HG03025 (cell line): Measurements from ENCODE around the gene MAP1B.
"Not testable (repeated sequence)": the region's sequence is repeated elsewhere in the genome, so short reads cannot be mapped to it uniquely, and the experiment has no call there.

ENCODE experiments used
- ATAC-seq: cut with Tn5 transposase; IDR thresholded peaks from one replicate; pipeline ENCODE4 v1.9.1; 2021; ENCODE audit warnings: mild to moderate bottlenecking, moderate library complexity; ENCODE audit not compliant: unreplicated experiment, low FRiP score

Gene MAP1B

GRCh38 chr5:72157625-72157962 is 50.3 kb downstream of the MAP1B start:
- ATAC-seq, result no peak

GRCh38 chr5:72159501-72159911 is 52.2 kb downstream of the MAP1B start:
- no peak for ATAC-seq

DNA sequence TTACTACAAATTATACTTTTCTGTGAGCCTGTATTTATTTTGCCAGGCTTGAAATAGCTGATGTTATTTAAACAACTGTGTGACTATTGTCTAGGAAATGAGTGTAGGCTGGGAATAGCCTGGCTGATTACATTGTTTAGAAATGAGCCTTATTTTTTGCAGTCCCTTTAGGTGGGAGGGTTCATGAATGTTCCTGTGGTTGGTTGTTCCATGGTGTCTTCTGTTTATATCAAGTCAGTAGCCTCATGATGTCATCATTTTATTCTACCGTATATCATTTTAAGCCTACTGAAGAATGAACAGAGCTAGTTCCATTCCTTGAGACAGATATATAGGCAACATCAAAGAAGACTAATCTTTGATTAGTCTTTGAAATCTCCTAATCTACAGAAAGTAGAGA is 53.1 kb downstream of the MAP1B start:
- ATAC-seq, result no peak

DNA sequence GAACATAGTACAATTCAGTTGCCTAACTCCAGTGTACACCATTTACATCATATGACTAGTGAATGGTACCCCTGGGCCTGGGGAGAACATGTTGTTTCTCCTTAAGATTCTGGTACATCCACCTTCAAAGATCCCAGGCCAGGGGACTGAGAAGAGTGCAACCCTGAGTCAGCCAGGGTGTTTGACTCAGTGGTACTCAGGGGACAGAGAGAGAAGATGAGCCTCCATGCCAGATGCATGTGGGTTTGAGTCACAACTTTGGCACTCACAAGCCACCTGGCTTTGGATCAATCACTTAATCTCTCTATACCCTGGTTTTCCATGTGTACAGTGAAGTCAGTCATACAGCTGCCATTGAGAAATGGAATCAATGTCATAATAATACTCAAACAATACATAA is 53.7 kb downstream of the MAP1B start:
- no peak for ATAC-seq

GRCh38 chr5:72161951-72162350 is 54.7 kb downstream of the MAP1B start:
- ATAC-seq, result no peak

DNA sequence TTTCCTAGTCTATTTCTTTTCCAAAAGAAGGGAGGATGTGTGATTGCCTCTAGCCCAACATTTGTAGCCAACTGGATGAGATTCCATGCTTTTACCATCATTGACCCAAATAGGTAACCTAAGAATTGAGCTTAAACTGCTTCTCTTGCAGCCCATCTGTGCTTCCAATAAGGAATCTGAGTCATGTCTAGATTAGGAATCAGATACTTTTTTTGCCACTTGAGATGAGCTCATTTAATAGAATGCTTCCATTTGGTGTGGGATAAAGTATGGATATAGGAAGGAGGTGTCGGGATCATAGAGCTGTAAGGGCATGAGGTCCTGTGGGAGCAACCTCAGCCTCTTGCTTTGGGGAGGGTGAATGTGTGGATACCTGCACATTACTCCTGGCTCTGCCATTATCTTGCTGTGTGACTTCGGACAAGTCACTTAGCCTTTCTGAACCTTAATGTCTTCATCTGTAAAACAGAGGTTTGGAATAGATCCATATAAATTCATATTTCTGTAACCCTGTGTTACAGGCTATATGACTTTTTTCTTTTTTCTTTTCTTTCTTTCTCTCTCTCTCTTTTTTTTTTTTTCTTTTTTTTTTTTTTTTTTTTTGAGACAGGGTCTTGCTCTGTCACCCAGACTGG is 56.2 kb downstream of the MAP1B start:
- ATAC-seq, result no peak

GRCh38 chr5:72166070-72166979 is 59.0 kb downstream of the MAP1B start:
- no peak for ATAC-seq

DNA sequence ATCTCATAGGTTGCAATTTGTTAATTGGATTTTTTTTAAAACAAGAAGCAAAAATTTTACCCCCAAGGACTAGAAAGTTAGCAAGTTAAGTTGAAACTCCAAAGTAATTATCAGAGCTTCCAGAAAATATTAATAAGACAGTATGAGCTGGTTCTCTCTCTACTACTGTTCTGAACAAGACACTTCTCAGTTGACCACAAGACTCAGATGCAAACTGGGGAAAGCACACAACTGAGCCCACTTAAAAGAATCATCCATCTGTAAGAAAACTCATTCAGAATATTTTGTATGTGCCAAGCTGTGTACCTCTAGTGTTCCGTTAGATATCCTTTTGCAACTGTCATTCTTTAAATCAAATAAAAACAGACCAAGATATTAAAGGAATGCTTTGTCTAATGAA is 60.0 kb downstream of the MAP1B start:
- ATAC-seq, result no peak

DNA sequence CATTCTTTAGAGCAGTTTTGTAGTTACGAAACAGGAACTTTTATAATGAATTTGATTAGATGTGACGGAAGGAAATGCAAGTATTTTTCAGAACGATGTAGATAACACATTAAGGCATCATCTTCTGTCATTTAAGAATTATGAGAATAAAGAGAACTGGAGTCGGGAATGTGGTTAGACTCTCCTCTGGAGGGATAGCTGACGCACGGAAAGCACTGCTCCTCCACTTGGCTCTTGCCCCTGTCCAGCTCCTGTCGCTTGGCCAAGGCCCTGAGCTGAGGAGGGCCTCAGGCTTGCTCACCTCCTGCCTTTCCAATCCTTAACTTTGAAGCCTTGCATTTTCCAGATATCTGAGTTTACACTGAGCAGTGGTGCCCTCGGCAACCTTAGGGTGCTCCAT is 60.5 kb downstream of the MAP1B start:
- ATAC-seq, result no peak

DNA sequence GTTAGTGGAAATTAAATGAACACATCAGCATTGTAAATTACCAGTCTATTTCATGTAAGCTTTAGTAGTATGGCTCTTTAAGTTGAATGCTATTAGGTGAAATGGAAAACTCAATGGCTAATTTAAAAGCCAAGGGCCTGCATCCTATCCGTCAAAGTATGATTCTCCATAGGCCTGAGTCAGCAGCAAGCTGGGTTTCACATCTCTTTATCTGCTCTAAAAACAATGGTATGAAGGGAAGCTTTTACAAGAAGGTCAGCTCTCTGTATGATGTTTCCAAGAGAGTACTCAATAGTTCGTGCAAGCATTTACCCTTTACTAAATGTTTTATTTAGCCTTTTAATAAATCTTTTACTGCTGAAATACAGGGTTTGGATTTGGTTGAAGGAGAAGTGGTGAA is 62.8 kb downstream of the MAP1B start:
- ATAC-seq, result no peak

DNA sequence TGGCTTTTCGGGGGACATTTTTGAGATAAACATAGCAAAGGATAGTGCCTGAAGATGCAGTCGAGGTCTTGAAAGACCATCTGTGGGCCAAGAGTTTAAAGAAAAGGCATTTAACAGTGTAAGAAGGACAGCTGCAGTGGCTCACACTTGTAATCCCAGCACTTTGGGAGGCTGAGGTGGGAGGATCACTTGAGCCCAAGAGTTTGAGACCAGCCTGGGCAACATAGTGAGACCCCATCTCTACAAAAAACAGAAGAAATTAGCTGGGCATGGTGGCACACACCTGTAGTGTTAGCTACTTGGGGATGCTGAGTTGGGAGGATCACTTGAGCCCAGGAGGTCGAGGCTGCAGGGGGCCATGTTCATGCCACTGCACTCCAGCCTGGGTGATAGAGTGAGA is 63.9 kb downstream of the MAP1B start:
- not testable (repeated sequence) for ATAC-seq

- no peak for ATAC-seq
Measured at GRCh38 chr5:72171667-72172066, 64.4 kb downstream of the MAP1B start.

- ATAC-seq, result no peak
Measured at GRCh38 chr5:72172786-72173185, 65.5 kb downstream of the MAP1B start.

- no peak for ATAC-seq
Measured at GRCh38 chr5:72177538-72177937, 70.3 kb downstream of the MAP1B start.

GRCh38 chr5:72179028-72179815 is 71.9 kb downstream of the MAP1B start:
- ATAC-seq, result no peak

DNA sequence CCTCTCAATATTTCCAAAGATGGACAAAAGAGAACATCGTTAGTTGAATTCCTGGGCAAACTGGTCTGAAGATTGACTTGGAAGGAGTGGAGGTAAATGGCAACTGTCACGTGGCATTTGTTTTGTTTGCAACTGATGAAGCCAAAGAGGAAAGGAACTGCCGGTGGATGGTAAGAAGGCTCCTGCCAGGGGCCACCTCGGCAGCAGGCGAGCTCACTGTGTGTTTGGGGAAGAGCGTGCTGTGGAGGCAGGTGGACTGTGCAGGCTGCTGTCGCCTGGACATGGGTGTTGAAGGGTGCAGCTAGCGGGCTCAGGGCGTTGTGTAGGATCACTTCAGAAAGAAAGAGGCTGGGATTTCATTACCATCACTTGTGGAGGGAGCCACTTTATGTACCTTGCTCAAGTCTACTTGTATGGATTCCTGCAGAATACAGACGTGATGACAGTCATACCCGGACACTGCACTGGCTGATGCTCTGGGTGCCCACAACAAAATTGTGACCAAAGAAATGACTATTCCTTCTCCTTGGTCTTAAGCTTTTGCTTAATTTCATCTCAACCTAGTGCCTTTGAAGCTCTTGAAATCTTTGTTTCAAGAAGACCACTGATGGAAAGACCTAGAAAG is 72.7 kb downstream of the MAP1B start:
- ATAC-seq, result no peak

GRCh38 chr5:72180925-72181324 is 73.7 kb downstream of the MAP1B start:
- no peak for ATAC-seq

GRCh38 chr5:72182686-72183085 is 75.4 kb downstream of the MAP1B start:
- no peak for ATAC-seq

DNA sequence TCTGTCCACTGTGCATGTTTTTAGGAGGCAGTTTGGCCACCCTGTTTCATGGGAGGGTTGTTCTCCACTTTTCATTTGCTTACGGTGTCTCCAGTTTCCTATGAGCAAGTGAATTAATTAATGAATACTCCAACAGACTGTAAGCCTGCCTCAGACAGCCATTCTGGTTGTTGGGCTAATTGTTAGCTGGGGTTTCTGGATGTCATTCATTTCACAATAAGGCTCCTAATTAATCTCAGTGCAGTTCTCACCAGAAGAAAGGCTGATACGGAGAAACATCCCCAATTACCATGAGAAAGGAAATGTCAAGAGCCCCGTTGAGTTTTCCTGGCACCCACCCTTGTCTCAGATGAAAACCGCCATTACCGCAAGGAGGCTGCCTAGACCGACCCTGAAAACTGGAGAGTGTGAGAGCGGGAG is 75.8 kb downstream of the MAP1B start:
- ATAC-seq, result no peak

GRCh38 chr5:72184408-72184807 is 77.1 kb downstream of the MAP1B start:
- ATAC-seq, result no peak
